Activated CD4-positive, alpha-beta T cell treated with anti-CD3 and anti-CD28 coated beads for 24 hours (primary cell): ENCODE results near the gene VANGL1.
"Not testable (repeated sequence)": the region's sequence is repeated elsewhere in the genome, so short reads cannot be mapped to it uniquely, and the experiment has no call there.

ENCODE experiments used
- DNase-seq, 2 donors: peaks; one replicate each; pipeline ENCODE4 v3.0.0-alpha.2; 2020; ENCODE audit warnings: low read depth in 2 of 2

The VANGL1 gene

DNA sequence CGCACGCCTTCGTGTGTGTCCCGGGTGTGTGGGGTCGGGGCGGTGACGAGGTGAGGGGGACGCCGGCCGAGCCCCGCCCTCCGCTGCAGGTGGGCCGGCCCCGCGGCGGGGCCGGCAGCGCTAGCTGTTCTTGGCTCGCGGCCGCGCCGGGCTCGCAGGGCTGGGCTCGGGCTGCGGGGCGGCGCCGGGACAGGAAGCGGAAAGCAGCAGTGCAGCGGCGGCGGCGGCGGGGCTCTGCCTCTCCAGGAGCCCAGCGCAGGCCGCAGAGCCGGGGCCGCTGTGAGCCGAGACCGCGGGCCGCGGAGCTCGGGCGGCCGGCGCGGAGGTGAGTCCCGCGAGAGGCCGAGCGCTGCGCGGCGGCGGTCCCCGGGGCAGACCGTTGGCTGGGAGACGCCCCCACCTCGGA, at the start of gene VANGL1:
Gene VANGL1 (plus strand): TSS at position 209 of the 406 bp plus-strand sequence. CDS start 9,444 bp downstream, outside the sequence.
- peak in 1 of 2 donors; percentile 33 for DNase-seq

DNA sequence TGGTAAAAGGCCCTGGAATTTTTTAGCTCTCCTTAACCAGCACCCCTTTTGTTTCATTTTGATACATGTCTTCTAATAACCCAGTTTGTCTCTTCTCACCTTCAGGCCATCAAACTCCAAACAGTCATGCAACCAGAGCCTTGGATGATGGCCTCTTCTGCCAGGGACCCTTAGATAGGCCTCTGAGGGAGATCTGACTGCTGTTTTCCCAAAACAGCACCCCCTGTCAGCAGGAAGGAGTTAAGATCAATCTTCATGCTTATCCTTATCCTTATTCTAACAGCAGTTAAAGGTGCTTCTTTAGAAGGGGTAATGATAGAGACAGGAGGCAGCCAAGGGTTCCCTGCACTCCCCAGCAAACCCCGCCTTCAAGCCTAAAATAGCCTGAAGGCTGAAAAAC, 49.5 kb upstream of the VANGL1 start:
- DNase-seq: no peak

DNA sequence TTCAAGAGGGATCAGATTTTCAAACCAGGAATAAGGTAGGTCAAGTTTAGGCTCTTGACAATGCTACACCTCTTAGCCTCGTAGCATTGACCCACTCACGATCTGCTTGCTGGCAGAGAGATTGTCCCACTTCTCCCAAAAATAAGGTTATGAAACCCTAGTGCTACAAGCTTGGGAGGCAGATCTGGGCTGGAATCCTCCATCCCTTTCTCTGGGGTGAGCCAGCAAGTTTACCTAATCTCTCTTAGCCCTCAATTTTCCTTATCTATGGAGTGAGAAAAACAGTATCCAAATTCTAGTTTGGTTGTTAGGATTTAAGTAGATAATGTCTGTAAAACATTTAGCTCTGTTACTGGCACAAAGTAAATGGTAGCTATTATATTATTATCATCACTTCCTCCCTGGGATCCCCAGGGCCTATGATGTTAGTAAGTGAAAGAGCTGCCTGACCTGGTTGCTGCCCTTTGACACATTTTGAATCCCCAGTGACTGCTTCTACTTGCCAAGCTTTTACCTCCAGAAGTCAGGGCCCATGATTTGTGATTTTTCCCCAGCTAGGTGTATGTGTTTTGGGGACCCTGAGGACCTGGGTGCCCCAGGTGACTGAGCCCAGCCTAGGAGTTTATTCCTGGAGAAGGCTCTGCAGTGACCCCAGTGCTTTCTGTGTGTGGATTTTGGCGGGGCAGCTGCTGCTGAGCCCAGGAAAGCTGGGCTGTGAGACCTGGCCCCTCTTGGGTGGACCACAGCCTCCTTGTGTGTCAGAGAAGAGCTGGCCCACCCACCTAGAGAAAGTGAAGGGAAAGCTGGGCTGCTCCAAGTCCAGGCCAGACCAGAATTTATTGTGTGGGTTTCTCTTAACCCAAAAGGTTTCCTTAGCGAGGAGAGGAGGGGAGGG, 48.2 kb upstream of the VANGL1 start:
- DNase-seq: no peak

DNA sequence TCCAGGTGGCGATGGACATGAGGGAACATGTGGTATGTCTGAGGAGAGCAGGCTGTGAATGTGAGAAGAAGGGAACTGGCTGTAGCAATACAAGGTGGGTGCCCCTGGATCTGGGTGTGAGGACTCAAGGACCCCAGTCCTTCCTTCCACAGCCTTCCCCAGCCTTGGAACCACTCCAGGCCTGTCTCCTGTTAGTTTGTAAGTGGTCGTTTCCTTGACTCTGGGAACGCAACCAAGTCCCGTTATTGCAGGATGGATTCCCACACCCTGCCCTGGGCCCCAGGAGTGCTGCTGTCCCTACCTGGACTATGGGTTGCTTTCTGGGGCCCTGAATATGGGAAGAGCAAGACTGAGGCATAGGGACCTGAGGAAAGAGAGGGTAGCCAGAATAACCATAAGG, 47.2 kb upstream of the VANGL1 start:
- no peak for DNase-seq

DNA sequence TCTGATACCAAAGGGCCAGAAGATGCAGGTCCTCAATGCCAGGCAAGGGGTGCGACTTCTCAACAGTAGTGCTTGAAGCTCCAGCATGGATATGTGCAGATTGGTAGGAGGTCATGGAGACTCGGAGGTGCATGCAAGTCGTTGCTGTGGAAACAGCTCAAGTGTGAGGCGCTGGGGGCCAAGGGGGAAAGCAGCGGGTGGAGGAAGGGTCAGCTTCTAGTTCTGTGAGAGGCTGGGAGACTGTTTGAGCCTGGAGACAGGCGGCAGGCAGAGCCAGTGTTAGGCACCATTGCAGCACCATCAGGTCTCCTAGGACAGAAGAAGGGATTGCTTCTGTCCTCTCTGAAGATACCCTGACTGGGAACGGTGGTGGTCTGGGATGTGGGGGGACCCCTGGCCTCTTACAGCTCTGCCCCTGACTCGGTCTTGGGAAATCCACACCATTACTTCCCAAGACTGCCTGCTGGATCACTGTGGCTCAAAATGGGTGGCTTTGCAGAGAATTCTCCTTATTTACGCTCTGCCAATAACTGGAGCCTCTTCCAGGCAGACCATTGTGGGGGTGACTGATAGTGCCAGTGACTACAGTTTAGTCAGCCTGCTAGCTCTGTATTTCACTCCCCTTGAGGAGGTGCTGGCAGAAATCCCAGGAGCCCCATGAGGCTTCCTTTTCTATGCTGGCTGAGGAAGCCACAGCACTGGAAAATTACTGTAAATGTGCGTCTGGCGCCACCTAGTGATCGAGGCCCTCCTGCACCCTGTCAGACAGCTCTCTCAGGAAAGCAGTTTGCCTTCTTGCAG, 46.3 kb upstream of the VANGL1 start:
- DNase-seq: peak; percentile 42 to 71

DNA sequence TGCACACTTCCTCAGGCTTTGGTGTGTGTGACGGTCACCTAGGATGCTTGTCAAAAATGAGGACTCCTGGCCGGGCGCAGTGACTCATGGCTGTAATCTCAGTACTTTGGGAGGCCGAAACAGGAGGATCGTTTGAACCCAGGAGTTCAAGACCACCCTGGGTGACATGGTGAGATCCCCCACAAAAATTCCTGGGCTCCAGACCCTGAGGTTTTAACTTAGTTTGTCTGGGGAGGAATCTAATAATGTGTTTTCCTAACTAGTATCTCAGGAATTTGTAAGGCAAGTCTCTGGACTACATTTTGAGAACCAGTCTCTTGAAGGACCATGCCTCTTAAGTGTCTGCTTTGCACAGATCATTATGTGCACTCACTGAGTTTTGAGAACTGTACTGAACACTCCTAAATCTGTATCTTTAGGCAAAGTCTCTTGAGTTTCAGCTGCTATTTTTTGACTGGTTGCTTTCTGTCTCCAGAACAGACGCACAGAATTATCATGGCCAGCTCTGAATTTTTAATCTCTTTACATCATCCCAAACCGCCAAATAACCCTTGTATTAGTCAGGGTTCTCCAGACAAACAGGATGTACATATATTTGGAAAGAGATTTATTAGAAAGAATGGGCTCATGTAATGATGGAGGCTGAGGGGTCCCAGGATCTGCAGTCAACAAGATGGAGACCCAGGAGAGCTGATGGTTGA, 45.5 kb upstream of the VANGL1 start:
- DNase-seq: no peak

DNA sequence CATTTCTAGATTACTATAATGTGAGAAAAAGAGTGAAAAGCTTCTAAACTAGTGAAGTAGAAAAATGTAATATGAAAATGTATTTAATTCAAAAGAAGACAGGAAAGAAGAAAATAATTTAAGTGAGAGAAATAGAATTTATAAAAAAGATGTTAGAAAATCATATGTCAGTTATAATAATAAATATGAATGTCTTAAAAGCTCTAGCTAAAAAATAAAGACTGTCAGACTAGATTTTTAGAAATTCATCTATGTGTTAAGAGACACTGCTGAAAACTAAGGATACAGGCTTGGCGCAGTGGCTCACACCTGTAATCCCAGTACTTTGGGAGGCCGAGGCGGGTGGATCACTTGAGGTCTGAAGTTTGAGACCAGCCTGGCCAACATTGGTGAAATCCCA, 37.3 kb upstream of the VANGL1 start:
- no peak for DNase-seq

DNA sequence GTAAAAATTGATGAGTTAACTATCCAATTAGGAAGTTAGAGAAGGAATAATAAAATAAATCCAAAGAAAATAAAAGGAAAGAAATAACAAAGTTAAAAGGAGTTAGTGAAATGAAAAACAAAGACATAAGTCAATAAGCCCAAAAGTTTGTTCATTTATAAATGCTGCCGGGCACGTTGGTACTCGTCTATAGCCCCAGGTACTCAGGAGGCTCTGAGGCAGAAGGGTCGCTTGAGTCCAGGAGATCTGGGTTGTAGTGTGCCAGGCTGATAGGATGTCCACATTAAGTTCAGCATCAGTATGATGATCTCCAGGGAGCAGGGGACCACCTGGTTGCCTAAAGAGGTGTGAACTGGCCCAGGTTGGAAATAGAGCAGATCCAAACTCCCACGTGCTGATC, 35.5 kb upstream of the VANGL1 start:
- DNase-seq: no peak

DNA sequence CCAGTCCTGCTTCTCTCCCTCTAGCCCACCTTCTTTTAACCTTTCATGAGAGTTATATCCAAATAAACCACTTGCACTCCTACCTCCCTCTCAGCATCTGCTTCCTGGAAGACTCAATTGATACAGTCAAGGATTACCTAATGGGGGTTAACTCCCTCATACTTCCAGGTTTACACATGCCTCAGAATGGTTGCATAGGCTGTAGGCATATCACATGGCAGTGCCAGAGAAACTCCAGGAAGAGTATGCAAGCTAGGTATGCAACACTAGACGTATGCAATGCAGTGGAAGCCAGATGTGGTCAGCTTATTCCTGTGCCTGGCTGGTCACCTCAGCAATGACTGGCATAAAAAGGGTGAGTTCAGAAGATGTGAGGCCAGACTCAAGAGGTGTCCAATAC, 32.7 kb upstream of the VANGL1 start:
- DNase-seq: no peak

DNA sequence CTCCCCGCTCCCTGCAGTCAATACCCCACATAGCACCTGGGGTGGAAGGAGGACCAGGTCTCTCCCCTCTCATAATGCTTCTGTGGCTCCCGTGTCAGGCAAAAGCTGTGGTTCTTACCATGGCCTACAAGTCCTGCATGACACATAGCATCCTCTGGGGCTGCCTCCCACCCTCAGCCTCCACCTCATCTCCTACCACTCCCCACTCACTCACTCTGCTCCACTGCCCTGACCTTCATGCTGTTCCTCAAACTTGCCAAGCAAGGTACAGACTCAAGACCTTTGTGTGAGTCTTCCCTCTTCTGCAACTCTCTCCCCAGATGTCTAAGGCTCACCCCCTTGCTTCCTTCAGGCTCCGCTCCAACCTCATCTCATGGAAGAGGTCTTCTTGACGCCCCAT, 28.0 kb upstream of the VANGL1 start:
- no peak for DNase-seq

DNA sequence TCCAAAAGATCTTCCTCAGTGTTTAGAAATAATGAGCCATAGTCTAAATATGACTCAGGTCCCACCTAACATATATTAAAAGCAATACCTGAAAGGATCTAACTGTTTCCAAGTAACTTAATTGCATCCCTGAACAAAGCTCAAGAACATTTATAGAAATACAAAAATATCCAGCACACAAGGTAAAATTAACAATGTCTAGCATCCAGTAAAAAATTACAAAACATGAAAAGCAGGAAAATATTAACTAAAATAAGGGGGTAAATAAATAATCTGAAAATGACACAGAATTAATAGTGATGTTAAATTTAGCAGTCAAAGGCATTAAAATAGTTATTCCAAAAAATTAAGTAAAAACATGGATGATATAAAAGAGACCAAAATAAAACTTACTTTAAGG, 21.3 kb upstream of the VANGL1 start:
- no peak for DNase-seq

DNA sequence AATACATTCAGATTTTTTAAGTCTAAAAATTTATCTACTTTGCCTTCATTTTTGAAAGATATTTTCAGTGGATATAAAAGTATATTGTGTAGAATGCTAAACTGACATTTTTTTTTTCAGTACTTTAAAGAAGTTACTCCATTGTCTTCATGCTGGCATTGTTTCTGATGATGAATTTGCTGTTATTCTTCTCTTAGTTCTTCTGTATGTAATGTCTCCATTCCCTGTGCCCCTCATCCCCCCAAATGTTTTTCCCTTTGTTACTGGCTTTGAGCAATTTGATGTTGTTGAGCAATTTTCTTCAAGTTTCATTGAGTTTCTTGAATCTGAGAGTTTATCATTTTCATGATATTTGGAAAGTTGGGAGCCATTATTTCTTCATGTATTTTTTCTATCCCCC, 20.8 kb upstream of the VANGL1 start:
- no peak for DNase-seq

DNA sequence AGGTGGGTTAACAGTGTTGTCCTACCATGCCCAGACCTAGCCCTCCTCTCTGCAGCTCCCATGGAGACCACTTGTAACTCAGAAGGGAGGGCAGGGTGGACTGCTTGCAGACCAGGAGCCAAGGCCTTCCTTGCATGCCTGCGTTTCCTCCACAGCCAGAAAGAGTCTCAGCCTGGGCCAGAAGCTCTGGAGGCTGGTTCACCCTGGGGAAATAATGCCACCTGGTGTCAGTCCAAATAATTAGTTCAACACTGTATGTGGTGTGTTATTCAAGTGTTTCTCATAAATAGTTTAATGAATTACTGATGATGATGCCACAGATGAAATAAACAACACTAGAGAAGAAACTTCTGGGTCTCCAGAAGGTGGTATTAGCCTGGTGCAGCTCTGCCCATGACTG, 16.9 kb upstream of the VANGL1 start:
- DNase-seq: no peak

DNA sequence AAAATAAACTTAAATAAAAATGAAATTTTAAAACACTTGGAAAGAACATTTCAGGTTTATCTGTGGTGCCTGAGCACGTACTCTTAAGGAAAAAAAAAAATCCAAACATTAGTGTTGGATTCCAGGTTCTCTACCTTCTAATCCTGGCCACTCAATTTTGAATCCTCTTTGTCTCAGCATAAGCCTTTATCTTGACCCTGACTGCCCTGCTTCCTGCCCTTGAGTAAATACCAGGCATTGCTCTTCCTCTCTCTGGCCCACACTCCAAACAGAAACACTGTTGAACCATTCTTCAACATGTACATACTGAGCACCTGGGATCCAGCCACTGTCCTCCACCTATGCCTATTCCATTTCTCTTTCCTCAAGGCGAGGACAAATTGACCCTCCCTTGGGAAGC, 11.4 kb upstream of the VANGL1 start:
- no peak for DNase-seq

DNA sequence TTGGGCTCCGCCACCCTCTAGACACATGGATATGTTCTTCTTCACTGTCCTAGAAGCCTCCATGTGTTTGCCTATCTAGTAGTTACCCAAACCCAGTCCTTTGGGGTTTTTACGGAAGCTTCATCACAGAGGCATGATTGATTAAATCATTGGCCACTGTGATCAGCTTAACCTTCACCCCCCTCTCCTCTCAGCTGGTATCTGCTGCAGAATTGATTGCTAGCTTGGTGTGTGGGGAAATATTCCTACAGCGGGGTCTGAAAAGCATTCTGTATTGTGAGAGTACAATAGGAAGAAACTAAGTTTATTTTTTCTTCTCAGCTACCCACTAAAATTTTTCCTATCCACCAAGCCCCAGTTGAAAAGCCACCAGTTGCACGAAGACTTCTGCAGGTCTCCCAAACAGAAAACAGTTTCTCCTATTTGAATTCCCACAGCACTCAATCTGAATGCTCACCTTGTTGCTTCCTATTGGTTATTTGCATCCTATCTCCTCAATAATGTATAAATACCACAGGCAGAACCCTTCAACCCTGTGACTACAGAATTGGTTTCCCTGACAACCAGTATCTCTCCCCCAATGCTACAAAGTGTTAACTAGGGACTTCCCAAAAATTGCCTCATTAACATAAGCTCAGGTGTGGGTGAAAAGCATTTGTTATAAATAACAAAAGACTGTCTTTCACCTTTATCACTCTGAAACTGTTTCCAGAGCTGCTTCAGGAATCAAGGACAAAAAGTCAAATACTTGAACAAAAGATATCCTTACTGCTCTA, 9.3 kb upstream of the VANGL1 start:
- DNase-seq: no peak

DNA sequence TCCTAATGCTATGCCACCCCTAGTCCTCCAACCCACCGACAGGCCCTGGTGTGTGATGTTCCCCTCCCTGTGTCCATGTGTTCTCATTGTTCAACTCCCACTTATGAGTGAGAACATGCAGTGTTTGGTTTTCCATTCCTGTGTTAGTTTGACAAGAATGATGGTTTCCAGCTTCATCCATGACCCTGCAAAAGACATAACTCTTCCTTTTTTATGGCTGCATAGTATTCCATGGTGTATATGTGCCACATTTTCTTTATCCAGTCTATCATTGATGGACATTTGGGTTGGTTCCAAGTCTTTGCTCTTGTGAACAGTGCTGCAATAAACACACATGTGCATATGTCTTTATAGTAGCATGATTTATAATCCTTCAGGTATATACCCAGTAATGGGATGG, 8.2 kb upstream of the VANGL1 start:
- not testable (repeated sequence) for DNase-seq

DNA sequence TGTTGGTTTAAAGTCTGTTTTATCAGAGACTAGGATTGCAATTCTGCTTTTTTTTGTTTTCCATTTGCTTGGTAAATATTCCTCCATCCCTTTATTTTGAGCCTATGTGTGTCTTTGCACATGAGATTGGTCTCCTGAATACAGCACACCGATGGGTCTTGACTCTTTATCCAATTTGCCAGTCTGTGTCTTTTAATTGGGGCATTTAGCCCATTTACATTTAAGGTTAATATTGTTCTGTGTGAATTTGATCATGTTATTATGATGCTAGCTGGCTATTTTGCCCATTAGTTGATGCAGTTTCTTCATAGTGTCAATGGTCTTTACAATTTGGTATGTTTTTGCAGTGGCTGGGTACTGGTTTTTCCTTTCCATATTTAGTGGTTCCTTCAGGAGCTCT, 4.5 kb upstream of the VANGL1 start:
- not testable (repeated sequence) for DNase-seq

DNA sequence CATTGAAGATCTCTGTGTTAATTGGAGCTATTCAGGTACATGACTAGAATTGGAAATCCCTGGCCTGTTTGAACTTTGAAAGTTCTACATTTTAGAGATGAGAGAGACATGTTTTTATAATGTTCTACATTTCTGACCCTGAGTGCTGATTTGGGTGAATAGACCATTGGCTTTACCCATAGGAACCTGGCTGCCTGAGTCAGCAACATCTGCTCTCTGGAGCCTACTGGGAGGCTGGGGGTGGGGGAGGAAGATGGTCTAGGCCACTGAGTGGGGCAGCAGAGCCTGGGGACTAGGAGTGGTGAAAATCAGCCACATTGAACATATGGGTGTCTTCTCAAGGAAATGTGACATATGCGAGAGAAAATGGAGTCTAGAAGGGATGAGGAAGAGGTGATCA, 1.4 kb upstream of the VANGL1 start:
- DNase-seq: no peak

DNA sequence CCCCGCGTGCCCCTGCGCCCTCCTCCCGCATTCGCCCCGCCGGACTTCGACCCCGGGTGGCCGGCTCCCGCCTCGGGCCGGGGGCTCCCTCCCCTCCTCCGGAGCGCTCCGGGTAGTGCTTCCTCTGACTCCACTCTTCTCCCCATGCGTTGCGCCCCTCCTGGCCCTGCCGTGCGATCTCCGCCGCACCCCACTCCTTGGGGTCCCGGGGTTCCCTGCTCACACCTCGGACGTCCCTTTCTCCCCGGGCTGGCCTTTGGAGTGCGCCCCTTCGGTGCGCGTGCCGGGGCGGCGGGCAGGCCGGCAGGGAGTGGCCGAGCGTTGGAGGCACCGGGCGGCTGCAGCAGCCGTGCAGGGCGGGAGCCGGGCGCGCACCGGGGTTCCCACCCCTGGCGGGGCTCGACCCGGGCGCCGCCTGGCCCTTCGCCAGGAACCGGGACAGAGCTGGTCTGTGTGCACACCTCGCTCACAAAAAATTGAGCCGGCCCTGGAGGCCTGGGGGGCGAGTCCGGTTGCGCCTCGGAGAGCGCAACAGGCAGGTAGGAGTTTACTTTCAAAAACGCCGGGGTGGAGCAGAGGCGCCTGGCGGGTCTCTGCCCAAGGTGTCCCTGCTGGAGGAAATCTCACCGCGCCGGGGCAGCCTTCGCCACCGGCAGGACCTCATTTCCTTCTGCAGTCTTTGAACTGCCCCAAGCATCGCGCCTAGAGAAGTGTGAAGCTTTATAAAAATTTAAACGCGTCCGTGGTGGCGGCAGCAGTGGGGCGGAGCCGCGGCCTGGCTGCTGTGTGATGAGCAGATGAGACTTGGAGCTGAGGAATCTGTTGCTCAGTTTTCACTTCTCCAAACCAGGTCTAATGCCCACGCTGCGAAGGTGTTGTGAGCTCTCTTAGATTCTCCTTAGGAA, 650 bp downstream of the VANGL1 start:
- no peak for DNase-seq

DNA sequence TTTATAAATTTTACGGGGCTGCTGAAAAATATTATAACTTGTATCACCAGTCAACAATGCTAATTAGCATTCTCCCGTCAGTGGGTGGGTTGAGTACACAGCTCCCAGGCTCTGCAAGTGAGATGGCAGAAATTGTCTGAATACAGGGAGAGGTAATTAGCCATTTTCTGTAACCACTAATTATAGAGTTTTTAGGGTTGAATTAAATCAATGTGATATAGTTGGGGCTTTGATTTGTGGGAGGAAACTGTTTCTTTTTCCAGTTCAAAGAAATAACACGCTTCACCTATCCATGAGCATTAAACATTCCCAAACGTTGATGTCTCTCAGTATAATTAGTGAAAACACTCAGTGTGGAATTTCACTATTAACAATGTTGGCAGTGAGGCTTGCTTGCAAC, 1.5 kb downstream of the VANGL1 start:
- no peak for DNase-seq

DNA sequence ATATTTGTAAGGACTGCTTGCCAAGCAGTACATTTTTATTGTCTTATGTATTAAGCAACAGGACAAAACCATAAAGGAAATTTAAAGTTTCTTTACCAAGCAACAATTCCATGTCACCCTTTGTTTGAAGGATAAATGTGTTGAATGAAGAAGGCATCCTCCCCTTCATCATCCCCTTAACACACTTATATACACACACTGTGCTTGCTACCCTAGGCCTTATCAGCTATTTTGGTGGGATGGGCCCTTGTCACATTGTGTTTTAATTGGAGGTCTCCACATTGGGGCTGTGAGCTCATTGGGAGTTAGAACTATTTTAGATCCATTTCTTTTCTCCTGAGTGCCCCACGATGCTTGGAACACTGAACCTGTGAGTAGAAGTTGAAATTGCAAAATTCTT, 1.9 kb downstream of the VANGL1 start:
- DNase-seq: no peak
